NB4 (cell line): ENCODE data around the gene HOXA13.

Experiments used
- DNase-seq: peaks from one replicate; pipeline ENCODE4 v3.0.0; 2010; ENCODE audit warnings: low read depth
- H3K4me3 ChIP-seq: one replicate; pipeline ENCODE4 v1.5.1; 2011; ENCODE audit warnings: mild to moderate bottlenecking, low read depth, low read length, moderate library complexity
- MAX ChIP-seq: IDR thresholded peaks from 2 replicates; pipeline ENCODE4 v1.6.1; 2011; ENCODE audit warnings: low read depth, low read length
- MYC ChIP-seq: IDR thresholded peaks from 2 replicates; pipeline ENCODE4 v1.6.1; 2011; ENCODE audit warnings: low read depth, low read length
- POLR2A ChIP-seq: IDR thresholded peaks from 2 replicates; pipeline ENCODE4 v1.6.1; 2011; ENCODE audit warnings: mild to moderate bottlenecking; ENCODE audit not compliant: insufficient read length; ENCODE audit errors: extremely low read depth
- TF ChIP-seq, protein P1 (sequence below): IDR thresholded peaks from one replicate; pipeline ENCODE4 v1.5.1; 2012; ENCODE audit warnings: low read depth, low read length

HOXA13 gene

DNA sequence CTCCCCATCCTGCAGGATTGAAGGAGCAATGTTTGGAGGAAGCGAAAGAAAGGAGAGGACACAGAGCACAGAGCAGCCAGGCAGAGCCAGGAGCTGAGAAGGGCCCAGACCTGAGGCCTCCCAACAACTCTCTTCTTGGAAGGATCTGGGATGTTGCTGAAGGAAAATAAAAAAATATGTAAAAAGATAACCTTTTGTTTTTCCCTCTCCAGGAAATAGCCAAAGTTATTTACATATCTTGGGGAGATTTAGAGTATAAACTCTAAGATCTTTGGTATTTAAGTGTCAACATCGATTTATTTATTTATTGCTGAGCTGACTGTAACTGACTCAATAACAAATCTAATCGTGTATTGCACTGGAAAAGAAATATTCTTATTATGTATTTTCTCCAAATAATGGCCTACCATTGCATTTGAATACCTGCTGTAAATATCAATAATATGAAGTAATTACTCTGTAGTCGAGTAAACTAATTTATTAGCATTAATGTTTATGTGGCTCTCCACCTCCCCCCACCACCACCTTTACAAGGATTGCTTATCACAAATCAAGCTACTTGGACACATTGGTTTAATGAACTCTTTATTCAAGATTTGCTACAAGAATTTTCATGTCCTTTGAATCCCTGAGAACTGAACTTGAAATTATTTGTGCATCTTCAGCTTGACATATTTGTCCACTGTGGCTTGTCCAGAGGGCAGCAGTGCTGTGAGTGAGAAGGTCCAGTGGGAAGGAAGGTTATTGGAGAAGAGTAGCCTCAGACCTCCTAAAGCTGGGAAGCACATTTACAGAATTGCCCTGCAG, 13.0 kb downstream of the HOXA13 start:
- DNase-seq, result peak; percentile 22
- TF ChIP-seq POLR2A, result no peak
- TF ChIP-seq MAX, result no peak
- TF ChIP-seq, protein P1, sequence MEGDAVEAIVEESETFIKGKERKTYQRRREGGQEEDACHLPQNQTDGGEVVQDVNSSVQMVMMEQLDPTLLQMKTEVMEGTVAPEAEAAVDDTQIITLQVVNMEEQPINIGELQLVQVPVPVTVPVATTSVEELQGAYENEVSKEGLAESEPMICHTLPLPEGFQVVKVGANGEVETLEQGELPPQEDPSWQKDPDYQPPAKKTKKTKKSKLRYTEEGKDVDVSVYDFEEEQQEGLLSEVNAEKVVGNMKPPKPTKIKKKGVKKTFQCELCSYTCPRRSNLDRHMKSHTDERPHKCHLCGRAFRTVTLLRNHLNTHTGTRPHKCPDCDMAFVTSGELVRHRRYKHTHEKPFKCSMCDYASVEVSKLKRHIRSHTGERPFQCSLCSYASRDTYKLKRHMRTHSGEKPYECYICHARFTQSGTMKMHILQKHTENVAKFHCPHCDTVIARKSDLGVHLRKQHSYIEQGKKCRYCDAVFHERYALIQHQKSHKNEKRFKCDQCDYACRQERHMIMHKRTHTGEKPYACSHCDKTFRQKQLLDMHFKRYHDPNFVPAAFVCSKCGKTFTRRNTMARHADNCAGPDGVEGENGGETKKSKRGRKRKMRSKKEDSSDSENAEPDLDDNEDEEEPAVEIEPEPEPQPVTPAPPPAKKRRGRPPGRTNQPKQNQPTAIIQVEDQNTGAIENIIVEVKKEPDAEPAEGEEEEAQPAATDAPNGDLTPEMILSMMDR, result no peak
- no peak for TF ChIP-seq MYC
- peak overlapping the region; percentile 75 for H3K4me3 ChIP-seq

GRCh38 chr7:27185854-27186667, 13.8 kb downstream of the HOXA13 start:
- TF ChIP-seq MYC (no peak), POLR2A (no peak), MAX (no peak)
- TF ChIP-seq, protein P1, result no peak
- peak; percentile 46 for DNase-seq
- peak overlapping the region; percentile 77 for H3K4me3 ChIP-seq

DNA sequence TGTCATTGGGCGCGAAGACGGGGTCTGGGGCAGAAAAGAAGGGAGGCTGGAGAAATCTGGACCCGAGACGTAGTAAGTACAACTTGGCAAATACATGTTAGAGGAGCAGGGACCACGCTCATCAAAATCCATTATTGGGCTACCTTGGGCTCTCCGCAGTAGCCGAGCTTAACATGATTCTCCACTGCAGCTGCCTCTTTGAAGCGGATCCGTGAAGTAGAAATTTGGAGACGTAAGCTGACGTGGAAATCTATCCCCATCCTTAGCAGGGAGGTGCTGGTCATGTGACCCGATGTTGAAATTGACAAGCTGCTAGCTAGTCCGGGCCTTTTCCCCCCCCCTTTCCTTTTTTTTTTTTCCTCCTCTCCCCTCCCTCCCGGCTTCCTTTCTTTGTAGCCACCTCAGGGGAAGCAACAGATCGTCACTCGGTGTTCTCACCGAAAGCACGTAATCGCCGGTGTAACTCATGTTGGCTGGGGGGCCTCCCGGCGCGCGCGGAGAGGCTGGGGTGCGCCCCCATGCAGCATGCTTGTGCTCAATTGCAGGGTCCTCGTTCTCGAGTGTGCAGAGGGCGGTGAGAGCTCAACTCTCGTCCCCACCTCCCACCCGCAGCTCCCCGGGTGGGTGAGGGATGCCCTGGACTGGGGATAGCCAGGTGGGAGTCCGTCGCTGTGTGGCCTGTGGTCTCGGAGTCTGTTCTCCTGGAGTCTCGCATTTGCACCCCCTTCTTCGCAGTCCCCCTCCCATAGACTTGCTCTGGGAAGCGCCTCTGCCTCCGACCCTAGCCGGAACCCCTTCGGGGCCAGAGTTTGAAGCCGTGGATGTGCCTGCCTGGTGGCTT, 14.7 kb downstream of the HOXA13 start, which contains the start of gene HOXA11:
TSS of gene HOXA11 (minus strand) at position 220 of the 841 bp plus-strand sequence. CDS start at position 132, 88 bp downstream.
- TF ChIP-seq MAX (peak; percentile 87), POLR2A (peak; percentile 75), MYC (peak; percentile 63; the same call in 1 of the 2 replicates)
- TF ChIP-seq, protein P1, result no peak
- peak; percentile 94 for DNase-seq
- H3K4me3 ChIP-seq, result peak within 1 kb of the TSS; percentile 77

- peak overlapping the region; percentile 77 for H3K4me3 ChIP-seq
- peak; percentile 46 for TF ChIP-seq POLR2A
- TF ChIP-seq MAX, result peak; percentile 48; the same call in 1 of the 2 replicates
- TF ChIP-seq MYC, result peak; percentile 62; the same call in 1 of the 2 replicates
- TF ChIP-seq, protein P1, result no peak
- DNase-seq, result peak; percentile 82
These were observed 15.4 kb downstream of the HOXA13 start for GRCh38 chr7:27184337-27185012.
